Ascending aorta (tissue), 2 donors: Measurements from ENCODE around the gene CDK19. TPM values are rescaled to one million over a fixed set of nuclear protein-coding genes. Genes with fewer than 3 reads are reported as not detected.

Source experiments
- DNase-seq, 2 donors: peaks; one replicate each; pipeline ENCODE4 v3.0.0-alpha.2; 2019; ENCODE audit warnings: low spot score in 2 of 2
- H3K27ac ChIP-seq, 2 donors: fragments of 200-600 bp; sonication (generic); one replicate each; pipeline ENCODE4 v1.5.1; 2016 to 2017; ENCODE audit warnings: mild to moderate bottlenecking in 1 of 2
- H3K27me3 ChIP-seq: fragments of 200-600 bp; sonication (generic); one replicate; pipeline ENCODE4 v1.5.1; 2017
- H3K36me3 ChIP-seq, 2 donors: fragments of 200-600 bp; sonication (generic); one replicate each; pipeline ENCODE4 v1.5.1; 2016
- H3K4me1 ChIP-seq, 2 donors: fragments of 200-600 bp; sonication (generic); one replicate each; pipeline ENCODE4 v1.5.1; 2016 to 2017; ENCODE audit warnings: mild to moderate bottlenecking in 1 of 2
- H3K4me3 ChIP-seq, 2 donors: fragments of 200-600 bp; sonication (generic); one replicate each; pipeline ENCODE4 v1.5.1; 2016 to 2017; ENCODE audit warnings: mild to moderate bottlenecking in 1 of 2
- H3K9me3 ChIP-seq, 2 donors: fragments of 200-600 bp; sonication (generic); one replicate each; pipeline ENCODE4 v1.5.1; 2016
- intact Hi-C: fragments of 100-400 bp; cut with DNase I; formaldehyde crosslinking; loops from one replicate; pipeline ENCODE4 v1.15.1; 2023
- total RNA-seq: library from RNA; depleted of rRNA; stranded (reverse); fragments of >200 nt; gene quantifications from one replicate; pipeline ENCODE4 v1.1.0, GENCODE V29; 2016
- TF ChIP-seq, protein P1 (sequence below), 3 experiments: fragments of 200-600 bp in 2 of 3; fragments of 450-650 bp in 1 of 3; sonication (generic) in 2 of 3; IDR thresholded peaks; one replicate each; pipeline ENCODE4 v1.5.1; 2016 to 2019; ENCODE audit warnings: antibody characterized with exemption in 3 of 3, mild to moderate bottlenecking in 1 of 3, moderate library complexity in 1 of 3

Gene CDK19
- total RNA-seq, 1 donor from 2014 or later: 5.2 TPM

DNA sequence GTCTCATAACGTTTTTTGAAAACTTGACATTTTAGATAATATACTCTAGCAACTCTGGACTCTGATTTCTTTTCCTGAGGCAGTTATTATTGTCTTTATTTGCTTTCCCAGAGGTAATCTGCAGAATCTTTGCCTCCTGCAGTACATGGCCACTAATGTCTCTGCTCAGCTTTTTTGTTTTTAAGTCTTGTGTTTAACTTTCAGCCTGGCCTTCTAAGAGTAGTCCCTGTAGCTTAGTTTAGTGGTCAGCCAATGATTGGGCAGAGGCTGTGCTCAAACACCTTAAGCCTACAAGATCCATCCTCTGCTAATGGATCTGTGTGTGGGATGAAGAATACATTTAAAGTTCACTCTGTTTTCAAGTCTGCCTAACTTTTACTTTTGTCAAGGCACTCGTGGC, 241.7 kb downstream of the CDK19 start:
- Histone ChIP-seq H3K4me1 (no peaks in the 10 kb centered on the region), H3K27ac (no peak overlapping the region), H3K4me3 (no peak overlapping the region), H3K27me3 (no peaks in the 10 kb centered on the region), H3K36me3 (no peaks in the 10 kb centered on the region), H3K9me3 (no peaks in the 10 kb centered on the region)
- TF ChIP-seq, protein P1, sequence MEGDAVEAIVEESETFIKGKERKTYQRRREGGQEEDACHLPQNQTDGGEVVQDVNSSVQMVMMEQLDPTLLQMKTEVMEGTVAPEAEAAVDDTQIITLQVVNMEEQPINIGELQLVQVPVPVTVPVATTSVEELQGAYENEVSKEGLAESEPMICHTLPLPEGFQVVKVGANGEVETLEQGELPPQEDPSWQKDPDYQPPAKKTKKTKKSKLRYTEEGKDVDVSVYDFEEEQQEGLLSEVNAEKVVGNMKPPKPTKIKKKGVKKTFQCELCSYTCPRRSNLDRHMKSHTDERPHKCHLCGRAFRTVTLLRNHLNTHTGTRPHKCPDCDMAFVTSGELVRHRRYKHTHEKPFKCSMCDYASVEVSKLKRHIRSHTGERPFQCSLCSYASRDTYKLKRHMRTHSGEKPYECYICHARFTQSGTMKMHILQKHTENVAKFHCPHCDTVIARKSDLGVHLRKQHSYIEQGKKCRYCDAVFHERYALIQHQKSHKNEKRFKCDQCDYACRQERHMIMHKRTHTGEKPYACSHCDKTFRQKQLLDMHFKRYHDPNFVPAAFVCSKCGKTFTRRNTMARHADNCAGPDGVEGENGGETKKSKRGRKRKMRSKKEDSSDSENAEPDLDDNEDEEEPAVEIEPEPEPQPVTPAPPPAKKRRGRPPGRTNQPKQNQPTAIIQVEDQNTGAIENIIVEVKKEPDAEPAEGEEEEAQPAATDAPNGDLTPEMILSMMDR (IDR thresholded peaks at IDR 0.05): no peak
- DNase-seq: no peak
- intact Hi-C loops: no loop called here

DNA sequence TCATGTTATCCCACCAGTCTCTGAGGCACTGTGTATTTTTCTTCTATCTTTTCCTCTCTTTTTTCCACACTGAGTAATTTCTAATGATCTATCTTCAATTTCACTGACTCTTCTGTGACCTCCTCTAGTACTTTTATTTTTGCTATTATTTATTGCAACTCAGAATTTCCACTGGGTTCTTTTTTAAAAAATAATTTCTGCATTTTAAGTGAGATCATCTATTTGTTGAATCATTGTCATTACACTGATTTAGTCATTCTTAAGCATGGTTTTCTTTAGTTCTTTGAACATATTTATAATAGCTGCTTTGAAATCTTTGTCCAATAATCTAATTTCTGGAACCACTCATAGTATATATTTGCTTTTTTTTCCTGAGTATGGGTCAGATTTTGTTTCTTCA, 242.1 kb downstream of the CDK19 start:
- Histone ChIP-seq H3K4me1 (no peaks in the 10 kb centered on the region), H3K27ac (no peak overlapping the region), H3K9me3 (no peaks in the 10 kb centered on the region), H3K36me3 (no peaks in the 10 kb centered on the region), H3K4me3 (no peak overlapping the region), H3K27me3 (no peaks in the 10 kb centered on the region)
- intact Hi-C loops: no loop called here
- DNase-seq: no peak
- TF ChIP-seq, protein P1 (IDR thresholded peaks at IDR 0.05): no peak

DNA sequence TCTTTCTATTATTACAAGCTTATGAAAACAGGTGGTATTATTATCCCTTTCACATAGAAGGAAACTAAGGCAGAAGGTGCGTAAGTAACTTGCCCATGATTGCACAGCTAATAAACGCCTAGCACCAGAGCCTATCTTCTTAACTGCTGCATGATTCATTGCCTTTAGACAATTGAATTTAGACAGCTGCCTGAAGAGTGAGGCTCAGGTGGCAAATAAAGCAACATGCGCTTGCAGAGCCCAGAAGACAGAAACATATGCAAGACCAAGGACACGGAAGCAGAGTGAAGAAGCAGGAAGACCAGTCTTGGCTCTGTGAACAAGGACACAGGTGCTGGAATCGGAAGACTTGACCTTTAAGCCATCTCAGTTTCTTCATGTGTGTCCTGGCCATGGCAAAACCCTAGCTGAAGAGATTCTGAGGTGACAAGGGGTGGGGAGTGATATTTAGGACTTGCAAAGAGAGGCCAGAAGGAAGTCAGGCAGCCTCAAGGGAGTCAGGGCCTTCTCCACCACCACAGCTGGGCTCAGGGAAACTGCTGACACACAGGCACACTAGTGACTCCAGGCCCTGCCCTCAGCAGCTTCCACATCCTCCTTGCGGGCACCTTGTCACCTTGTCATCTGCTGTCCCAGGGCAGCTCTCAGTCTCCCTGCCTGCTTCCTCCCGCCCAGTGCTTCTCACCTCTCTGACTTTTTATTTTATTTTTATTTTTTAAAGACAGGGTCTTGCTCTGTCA, 247.1 kb downstream of the CDK19 start:
- H3K27ac ChIP-seq: no peak overlapping the region
- H3K36me3 ChIP-seq: no peaks in the 10 kb centered on the region
- intact Hi-C loops: no loop called here
- TF ChIP-seq, protein P1 (IDR thresholded peaks at IDR 0.05): no peak
- no peaks in the 10 kb centered on the region for H3K9me3 ChIP-seq
- H3K4me1 ChIP-seq: no peaks in the 10 kb centered on the region
- no peak overlapping the region for H3K4me3 ChIP-seq
- no peaks in the 10 kb centered on the region for H3K27me3 ChIP-seq
- no peak for DNase-seq

DNA sequence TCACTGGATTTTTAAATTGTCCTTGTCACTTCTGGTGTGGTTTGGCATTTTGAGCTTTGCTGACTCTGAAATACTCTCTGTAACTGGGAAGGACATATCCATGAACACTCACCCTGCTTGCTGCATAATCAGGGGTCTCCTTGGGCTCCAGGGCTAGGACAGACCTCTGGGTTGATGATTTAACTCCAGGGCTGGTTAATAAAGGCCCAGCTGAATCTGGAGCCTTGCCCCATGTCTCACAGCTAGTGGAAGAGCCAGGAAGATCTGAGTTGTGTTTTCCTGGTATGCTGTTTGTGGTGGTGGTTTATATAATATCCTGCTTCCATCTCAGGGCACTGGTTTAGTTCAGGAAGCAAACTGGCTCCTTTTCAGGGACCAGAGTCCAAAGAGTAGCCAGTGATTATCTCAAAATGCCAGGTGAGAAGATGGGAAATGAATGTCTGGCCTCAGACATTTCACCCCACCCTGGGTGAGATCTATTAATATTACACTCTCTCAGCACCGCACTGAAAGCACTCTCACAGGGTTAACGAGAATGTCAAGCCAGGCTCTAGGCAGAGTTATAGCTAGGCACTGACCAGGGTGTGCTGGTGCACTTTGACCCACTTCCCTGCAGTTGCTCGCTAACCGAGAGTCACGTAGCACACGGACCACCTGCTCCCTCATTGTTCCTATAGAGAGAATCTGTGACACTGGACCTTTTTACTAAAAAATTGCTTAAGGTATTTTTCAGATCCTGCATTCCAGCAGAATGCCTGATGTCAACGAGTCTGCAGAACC, 248.7 kb downstream of the CDK19 start:
- intact Hi-C loops: no loop called here
- Histone ChIP-seq H3K36me3 (no peaks in the 10 kb centered on the region), H3K27ac (no peak overlapping the region), H3K4me3 (no peak overlapping the region), H3K4me1 (no peaks in the 10 kb centered on the region), H3K27me3 (no peaks in the 10 kb centered on the region), H3K9me3 (no peaks in the 10 kb centered on the region)
- DNase-seq: no peak
- TF ChIP-seq, protein P1 (IDR thresholded peaks at IDR 0.05): no peak

DNA sequence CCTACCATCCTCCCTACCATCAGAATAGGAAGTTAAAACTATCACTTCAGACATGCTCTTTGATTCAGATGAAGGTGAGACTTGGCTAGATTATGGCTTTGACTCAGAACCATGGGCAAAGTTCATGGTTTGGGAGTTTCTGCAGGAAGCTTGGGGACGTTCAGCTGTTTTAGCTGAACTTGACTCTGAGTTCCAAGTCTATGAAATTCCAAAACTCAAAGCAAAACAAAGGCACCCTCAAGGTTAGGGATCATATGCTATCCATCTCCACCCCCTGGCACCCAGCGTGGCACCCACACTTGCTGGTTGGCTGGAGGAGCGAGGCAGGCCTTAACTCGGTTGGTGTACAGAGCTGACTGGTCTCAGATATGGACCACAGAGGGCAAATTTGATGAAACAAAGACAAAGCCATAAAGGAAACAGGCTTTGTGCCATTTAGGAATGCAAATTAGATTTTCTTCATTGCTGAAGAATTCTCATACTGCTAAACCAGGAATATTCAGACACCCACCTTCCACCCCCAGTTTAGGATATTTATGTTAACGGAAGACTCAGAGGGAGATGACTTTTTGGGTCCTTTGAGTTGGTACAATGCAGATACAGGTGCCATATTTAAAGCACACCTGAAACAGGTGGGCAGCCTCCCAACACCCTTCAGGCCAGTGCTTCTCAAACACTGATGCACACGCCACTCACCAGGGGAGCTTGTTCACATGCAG, 250.4 kb downstream of the CDK19 start:
- DNase-seq: no peak
- TF ChIP-seq, protein P1 (IDR thresholded peaks at IDR 0.05): no peak
- Histone ChIP-seq H3K4me1 (no peaks in the 10 kb centered on the region), H3K27ac (no peak overlapping the region), H3K27me3 (no peaks in the 10 kb centered on the region), H3K36me3 (no peaks in the 10 kb centered on the region), H3K9me3 (no peaks in the 10 kb centered on the region), H3K4me3 (no peak overlapping the region)
- intact Hi-C loops: no loop called here
